K562 (cell line): Measurements from ENCODE around the gene CHCHD6. TPM values are rescaled to one million over a fixed set of nuclear protein-coding genes. Genes with fewer than 3 reads are reported as not detected.
A peak's percentile ranks its signal among the peaks of the same experiment; 100 is the strongest.

Source experiments
- ERF ChIP-seq: fragments of 450-650 bp; formaldehyde crosslinking; IDR thresholded peaks from 2 replicates; pipeline ENCODE4 v1.4.0; 2020; ENCODE audit warnings: mild to moderate bottlenecking, mixed read lengths
- FOSL1 ChIP-seq: fragments of 200-800 bp; sonication (Bioruptor generic); conservative IDR thresholded peaks from 2 replicates; pipeline ENCODE4 v1.6.1; 2016; ENCODE audit warnings: missing genetic modification characterization, missing compliant biosample characterization
- GTF2A2 ChIP-seq: IDR thresholded peaks from 2 replicates; pipeline ENCODE4 v1.6.1; 2016; ENCODE audit warnings: mild to moderate bottlenecking, missing genetic modification characterization, missing compliant biosample characterization
- KDM2B ChIP-seq: fragments of 250-450 bp; sonication (Bioruptor Pico); IDR thresholded peaks from 2 replicates; pipeline ENCODE4 v1.8.0; 2021; ENCODE audit warnings: mild to moderate bottlenecking, moderate library complexity
- POLR2AphosphoS5 ChIP-seq: IDR thresholded peaks from 2 replicates; pipeline ENCODE4 v1.6.1; 2011; ENCODE audit warnings: mild to moderate bottlenecking, low read depth, low read length, moderate library complexity; ENCODE audit not compliant: control insufficient read depth, insufficient read depth
- RBM15 ChIP-seq: fragments of 200-400 bp; formaldehyde crosslinking; IDR thresholded peaks from 2 replicates; pipeline ENCODE4 v1.6.1; 2018; ENCODE audit warnings: mild to moderate bottlenecking, low read length, moderate library complexity; ENCODE audit not compliant: insufficient read depth
- SMAD3 ChIP-seq: fragments of 450-650 bp; formaldehyde crosslinking; conservative IDR thresholded peaks from 2 replicates; pipeline ENCODE4 v1.4.0; 2020; ENCODE audit warnings: mild to moderate bottlenecking
- TSC22D4 ChIP-seq: fragments of 450-650 bp; IDR thresholded peaks from 2 replicates; pipeline ENCODE4 v1.6.1; 2016; ENCODE audit warnings: missing genetic modification characterization, missing biosample characterization, control low read depth
- ZNF133 ChIP-seq: fragments of 250-450 bp; sonication (Bioruptor Pico); IDR thresholded peaks from 2 replicates; pipeline ENCODE4 v1.4.0; 2020; ENCODE audit warnings: mild to moderate bottlenecking
- ZNF146 ChIP-seq: IDR thresholded peaks from one replicate; pipeline ENCODE4 v1.6.1; 2018; ENCODE audit warnings: missing compliant biosample characterization; ENCODE audit not compliant: unreplicated experiment
- ZNF347 ChIP-seq: fragments of 450-650 bp; formaldehyde crosslinking; IDR thresholded peaks from 2 replicates; pipeline ENCODE4 v1.4.0; 2020; ENCODE audit warnings: low read depth, mild to moderate bottlenecking, moderate library complexity
- ZNF551 ChIP-seq: fragments of 250-450 bp; sonication (Bioruptor Pico); IDR thresholded peaks from 2 replicates; pipeline ENCODE4 v1.5.0; 2021; ENCODE audit warnings: mild to moderate bottlenecking, moderate library complexity
- polyA plus RNA-seq, 8 experiments: library from polyadenylated mRNA; depleted of rRNA in 4 of 8; stranded (reverse) in 5 of 8; unstranded in 3 of 8; fragments of >200 nt; fragmentation: Nextera tagmentation in 2 of 8; fragmentation: Illumina TruSeq in 1 of 8; extraction: Ambion mirVana in 2 of 8; extraction: Trizol in 1 of 8; gene quantifications; 2 replicates each; pipeline versions ENCODE4 v1.2.1 to v1.2.3, GENCODE V29; 2011 to 2014; ENCODE audit warnings: inconsistent platforms in 1 of 8, missing spikeins in 1 of 8
- total RNA-seq, 7 experiments: library from RNA; depleted of rRNA in 6 of 7; stranded (reverse); fragments of >200 nt in 6 of 7; fragmentation: Illumina TruSeq in 2 of 7; extraction: Trizol in 2 of 7; gene quantifications; 2 replicates each; pipeline versions ENCODE4 v1.2.1 to v1.2.3, GENCODE V29; 2011 to 2021; ENCODE audit warnings: low replicate concordance in 1 of 7
- TF ChIP-seq, protein P1 (sequence below), 2 experiments: fragments of 450-650 bp in 1 of 2; sonication (generic) in 1 of 2; formaldehyde crosslinking in 1 of 2; IDR thresholded peaks; 2 replicates each; pipeline versions ENCODE4 v1.7.1 to v1.9.0; 2016 to 2022; ENCODE audit warnings: inconsistent platforms in 1 of 2, mild to moderate bottlenecking in 1 of 2, missing genetic modification reagents in 1 of 2
- TF ChIP-seq, protein P2 (sequence below): fragments of 250-450 bp; sonication (Bioruptor Pico); IDR thresholded peaks from 2 replicates; pipeline ENCODE4 v1.5.0; 2021
- TF ChIP-seq, protein P3 (sequence below): IDR thresholded peaks from 2 replicates; pipeline ENCODE4 v1.6.1; 2011; ENCODE audit not compliant: insufficient read length; ENCODE audit errors: extremely low read depth
- TF ChIP-seq, protein P4 (sequence below): fragments of 450-650 bp; IDR thresholded peaks from 2 replicates; pipeline ENCODE4 v1.6.1; 2014; ENCODE audit warnings: low read depth, mild to moderate bottlenecking, moderate library complexity, borderline replicate concordance

CHCHD6 gene
- total and polyA plus RNA-seq, 9 of the 15 experiments (the other 6 are each of a cell fraction or from before 2014, with no cell fraction given): 4.6 to 18.6 (median 10.9) TPM

DNA sequence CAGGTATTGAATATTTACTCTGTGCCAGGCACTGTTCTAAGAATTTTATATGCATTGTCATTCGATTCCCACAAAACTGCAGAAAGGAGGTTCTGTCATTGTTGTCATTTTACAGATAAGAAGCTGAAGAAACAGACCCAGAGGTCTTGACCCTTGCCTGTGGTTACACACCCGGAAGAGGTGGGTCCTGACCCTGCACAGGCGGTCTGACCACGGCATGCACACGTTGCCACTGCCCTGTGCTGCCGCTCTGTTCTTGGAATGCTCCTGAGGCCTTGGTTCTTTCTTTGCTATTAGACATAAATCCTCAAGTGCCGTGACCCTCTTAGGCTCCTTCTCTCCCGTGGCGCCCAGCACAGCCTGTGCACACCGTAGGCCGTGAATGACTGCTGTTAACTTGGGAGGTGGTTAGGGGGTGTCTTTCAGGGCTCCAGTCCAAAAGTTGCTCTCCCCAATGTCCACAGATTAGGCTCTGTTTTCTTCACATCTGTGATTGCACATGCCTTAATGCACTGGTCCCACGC lies 204.8 kb downstream of the CHCHD6 start (continued):
- TF ChIP-seq, protein P1, sequence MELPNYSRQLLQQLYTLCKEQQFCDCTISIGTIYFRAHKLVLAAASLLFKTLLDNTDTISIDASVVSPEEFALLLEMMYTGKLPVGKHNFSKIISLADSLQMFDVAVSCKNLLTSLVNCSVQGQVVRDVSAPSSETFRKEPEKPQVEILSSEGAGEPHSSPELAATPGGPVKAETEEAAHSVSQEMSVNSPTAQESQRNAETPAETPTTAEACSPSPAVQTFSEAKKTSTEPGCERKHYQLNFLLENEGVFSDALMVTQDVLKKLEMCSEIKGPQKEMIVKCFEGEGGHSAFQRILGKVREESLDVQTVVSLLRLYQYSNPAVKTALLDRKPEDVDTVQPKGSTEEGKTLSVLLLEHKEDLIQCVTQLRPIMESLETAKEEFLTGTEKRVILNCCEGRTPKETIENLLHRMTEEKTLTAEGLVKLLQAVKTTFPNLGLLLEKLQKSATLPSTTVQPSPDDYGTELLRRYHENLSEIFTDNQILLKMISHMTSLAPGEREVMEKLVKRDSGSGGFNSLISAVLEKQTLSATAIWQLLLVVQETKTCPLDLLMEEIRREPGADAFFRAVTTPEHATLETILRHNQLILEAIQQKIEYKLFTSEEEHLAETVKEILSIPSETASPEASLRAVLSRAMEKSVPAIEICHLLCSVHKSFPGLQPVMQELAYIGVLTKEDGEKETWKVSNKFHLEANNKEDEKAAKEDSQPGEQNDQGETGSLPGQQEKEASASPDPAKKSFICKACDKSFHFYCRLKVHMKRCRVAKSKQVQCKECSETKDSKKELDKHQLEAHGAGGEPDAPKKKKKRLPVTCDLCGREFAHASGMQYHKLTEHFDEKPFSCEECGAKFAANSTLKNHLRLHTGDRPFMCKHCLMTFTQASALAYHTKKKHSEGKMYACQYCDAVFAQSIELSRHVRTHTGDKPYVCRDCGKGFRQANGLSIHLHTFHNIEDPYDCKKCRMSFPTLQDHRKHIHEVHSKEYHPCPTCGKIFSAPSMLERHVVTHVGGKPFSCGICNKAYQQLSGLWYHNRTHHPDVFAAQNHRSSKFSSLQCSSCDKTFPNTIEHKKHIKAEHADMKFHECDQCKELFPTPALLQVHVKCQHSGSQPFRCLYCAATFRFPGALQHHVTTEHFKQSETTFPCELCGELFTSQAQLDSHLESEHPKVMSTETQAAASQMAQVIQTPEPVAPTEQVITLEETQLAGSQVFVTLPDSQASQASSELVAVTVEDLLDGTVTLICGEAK (IDR thresholded peaks at IDR 0.05): no peak
- TF ChIP-seq, protein P1 (CRISPR knock-in tag; IDR thresholded peaks at IDR 0.05): no peak
- TF ChIP-seq, protein P2, sequence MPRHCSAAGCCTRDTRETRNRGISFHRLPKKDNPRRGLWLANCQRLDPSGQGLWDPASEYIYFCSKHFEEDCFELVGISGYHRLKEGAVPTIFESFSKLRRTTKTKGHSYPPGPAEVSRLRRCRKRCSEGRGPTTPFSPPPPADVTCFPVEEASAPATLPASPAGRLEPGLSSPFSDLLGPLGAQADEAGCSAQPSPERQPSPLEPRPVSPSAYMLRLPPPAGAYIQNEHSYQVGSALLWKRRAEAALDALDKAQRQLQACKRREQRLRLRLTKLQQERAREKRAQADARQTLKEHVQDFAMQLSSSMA (CRISPR knock-in tag): no peak
- TF ChIP-seq ZNF347 (CRISPR knock-in tag) (no peak), RBM15 (no peak), KDM2B (CRISPR knock-in tag) (no peak), GTF2A2 (tag) (no peak), ZNF146 (no peak), TSC22D4 (tag) (no peak), FOSL1 (peak; percentile 61; the same call in 1 of the 2 replicates), ZNF551 (CRISPR knock-in tag) (no peak), ERF (CRISPR knock-in tag) (no peak), POLR2AphosphoS5 (peak; percentile 48; the same call in 1 of the 2 replicates), SMAD3 (no peak), ZNF133 (no peak)
- TF ChIP-seq, protein P3, sequence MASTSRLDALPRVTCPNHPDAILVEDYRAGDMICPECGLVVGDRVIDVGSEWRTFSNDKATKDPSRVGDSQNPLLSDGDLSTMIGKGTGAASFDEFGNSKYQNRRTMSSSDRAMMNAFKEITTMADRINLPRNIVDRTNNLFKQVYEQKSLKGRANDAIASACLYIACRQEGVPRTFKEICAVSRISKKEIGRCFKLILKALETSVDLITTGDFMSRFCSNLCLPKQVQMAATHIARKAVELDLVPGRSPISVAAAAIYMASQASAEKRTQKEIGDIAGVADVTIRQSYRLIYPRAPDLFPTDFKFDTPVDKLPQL: no peak
- TF ChIP-seq, protein P4, sequence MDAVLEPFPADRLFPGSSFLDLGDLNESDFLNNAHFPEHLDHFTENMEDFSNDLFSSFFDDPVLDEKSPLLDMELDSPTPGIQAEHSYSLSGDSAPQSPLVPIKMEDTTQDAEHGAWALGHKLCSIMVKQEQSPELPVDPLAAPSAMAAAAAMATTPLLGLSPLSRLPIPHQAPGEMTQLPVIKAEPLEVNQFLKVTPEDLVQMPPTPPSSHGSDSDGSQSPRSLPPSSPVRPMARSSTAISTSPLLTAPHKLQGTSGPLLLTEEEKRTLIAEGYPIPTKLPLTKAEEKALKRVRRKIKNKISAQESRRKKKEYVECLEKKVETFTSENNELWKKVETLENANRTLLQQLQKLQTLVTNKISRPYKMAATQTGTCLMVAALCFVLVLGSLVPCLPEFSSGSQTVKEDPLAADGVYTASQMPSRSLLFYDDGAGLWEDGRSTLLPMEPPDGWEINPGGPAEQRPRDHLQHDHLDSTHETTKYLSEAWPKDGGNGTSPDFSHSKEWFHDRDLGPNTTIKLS: peak; percentile 71; the same call in 1 of the 2 replicates
